ENCODE data around the gene PRR14L.
A peak's percentile ranks its signal among the peaks of the same experiment; 100 is the strongest.
"Not testable (repeated sequence)": the region's sequence is repeated elsewhere in the genome, so short reads cannot be mapped to it uniquely, and the experiment has no call there.

The PRR14L gene

GRCh38 chr22:31681349-31682345 lies 68.3 kb downstream of the PRR14L start:
- no peak for DNase-seq

- no peak for DNase-seq
Observed at GRCh38 chr22:31680861-31681341, 69.0 kb downstream of the PRR14L start.

GRCh38 chr22:31678748-31679147 lies 71.2 kb downstream of the PRR14L start:
- DNase-seq, result no peak

GRCh38 chr22:31676700-31677099 lies 73.2 kb downstream of the PRR14L start:
- DNase-seq, result peak; percentile 87 to 94

- not testable (repeated sequence) for DNase-seq
Observed at GRCh38 chr22:31674219-31674618, 75.7 kb downstream of the PRR14L start.

- not testable (repeated sequence) for DNase-seq
Observed at GRCh38 chr22:31668849-31669248, 81.1 kb downstream of the PRR14L start.

GRCh38 chr22:31662668-31663037 lies 87.3 kb downstream of the PRR14L start:
- no peak for DNase-seq

GRCh38 chr22:31661851-31662667 lies 87.9 kb downstream of the PRR14L start, which contains the start of gene PISD:
Gene PISD (minus strand): TSS chr22:31662215. CDS start chr22:31662208, 7 bp downstream.
- peak; percentile 93 to 96 for DNase-seq

GRCh38 chr22:31660860-31661341 lies 89.0 kb downstream of the PRR14L start:
- peak in 1 of 2 experiments; percentile 31 for DNase-seq

- no peak for DNase-seq
Observed at GRCh38 chr22:31659246-31659645, 90.7 kb downstream of the PRR14L start.

GRCh38 chr22:31654408-31654807 lies 95.5 kb downstream of the PRR14L start:
- no peak for DNase-seq

GRCh38 chr22:31653944-31654343 lies 96.0 kb downstream of the PRR14L start:
- no peak for DNase-seq

- no peak for DNase-seq
Observed at GRCh38 chr22:31652911-31653684, 96.8 kb downstream of the PRR14L start.

GRCh38 chr22:31652088-31652487 lies 97.8 kb downstream of the PRR14L start:
- DNase-seq, result no peak

GRCh38 chr22:31651664-31652063 lies 98.3 kb downstream of the PRR14L start:
- DNase-seq, result no peak

- no peak for DNase-seq
Observed at GRCh38 chr22:31650391-31650790, 99.5 kb downstream of the PRR14L start.

GRCh38 chr22:31647523-31648320 lies 102.2 kb downstream of the PRR14L start:
- DNase-seq, result no peak

GRCh38 chr22:31647066-31647465 lies 102.9 kb downstream of the PRR14L start:
- no peak for DNase-seq

GRCh38 chr22:31646186-31647019 lies 103.5 kb downstream of the PRR14L start:
- DNase-seq, result peak; percentile 27 to 59

GRCh38 chr22:31639436-31640039 lies 110.4 kb downstream of the PRR14L start:
- DNase-seq, result no peak

Measured in stimulated activated CD4-positive, alpha-beta T cell treated with anti-CD3 and anti-CD28 coated beads, Interleukin-4, amount 100 ng/mL, for 4 hours (primary cell).